SK-N-SH (cell line): ENCODE results near the gene ZDHHC18.

ENCODE experiments used
- CTCF ChIP-seq: fragments of 200-600 bp; sonication (generic); IDR thresholded peaks from 2 replicates; pipeline ENCODE4 v1.6.1; 2017; ENCODE audit warnings: antibody characterized with exemption, mild to moderate bottlenecking, moderate library complexity
- PBX3 ChIP-seq: IDR thresholded peaks from 2 replicates; pipeline ENCODE4; 2012
- SIN3A ChIP-seq: IDR thresholded peaks from 2 replicates; pipeline ENCODE4 v1.6.1; 2012; ENCODE audit warnings: low read depth, mild to moderate bottlenecking, low read length, moderate library complexity, borderline replicate concordance

GRCh38 chr1:26888231-26888630, 61.7 kb downstream of the ZDHHC18 start:
- TF ChIP-seq PBX3 (no peak), CTCF (no peak), SIN3A (no peak)
